ENCODE measurements around the gene PDF.

- TF ChIP-seq CTCF (conservative IDR thresholded peaks at IDR 0.05; ENCODE audit: low read length) (no peak), EZH2phosphoT487 (IDR thresholded peaks at IDR 0.05; ENCODE audit: borderline replicate concordance, low read depth, low read length) (no peak)
These were observed 9.3 kb downstream of the PDF start for GRCh38 chr16:69321080-69321479.

Data from OCI-LY7 (cell line).